Eye (tissue), 1 donor: Measurements from ENCODE around the gene LUM.
A peak's percentile ranks its signal among the peaks of the same experiment; 100 is the strongest.

ENCODE experiments used
- DNase-seq: peaks from one replicate; pipeline ENCODE4 v3.0.0-alpha.2; 2015

LUM gene

DNA sequence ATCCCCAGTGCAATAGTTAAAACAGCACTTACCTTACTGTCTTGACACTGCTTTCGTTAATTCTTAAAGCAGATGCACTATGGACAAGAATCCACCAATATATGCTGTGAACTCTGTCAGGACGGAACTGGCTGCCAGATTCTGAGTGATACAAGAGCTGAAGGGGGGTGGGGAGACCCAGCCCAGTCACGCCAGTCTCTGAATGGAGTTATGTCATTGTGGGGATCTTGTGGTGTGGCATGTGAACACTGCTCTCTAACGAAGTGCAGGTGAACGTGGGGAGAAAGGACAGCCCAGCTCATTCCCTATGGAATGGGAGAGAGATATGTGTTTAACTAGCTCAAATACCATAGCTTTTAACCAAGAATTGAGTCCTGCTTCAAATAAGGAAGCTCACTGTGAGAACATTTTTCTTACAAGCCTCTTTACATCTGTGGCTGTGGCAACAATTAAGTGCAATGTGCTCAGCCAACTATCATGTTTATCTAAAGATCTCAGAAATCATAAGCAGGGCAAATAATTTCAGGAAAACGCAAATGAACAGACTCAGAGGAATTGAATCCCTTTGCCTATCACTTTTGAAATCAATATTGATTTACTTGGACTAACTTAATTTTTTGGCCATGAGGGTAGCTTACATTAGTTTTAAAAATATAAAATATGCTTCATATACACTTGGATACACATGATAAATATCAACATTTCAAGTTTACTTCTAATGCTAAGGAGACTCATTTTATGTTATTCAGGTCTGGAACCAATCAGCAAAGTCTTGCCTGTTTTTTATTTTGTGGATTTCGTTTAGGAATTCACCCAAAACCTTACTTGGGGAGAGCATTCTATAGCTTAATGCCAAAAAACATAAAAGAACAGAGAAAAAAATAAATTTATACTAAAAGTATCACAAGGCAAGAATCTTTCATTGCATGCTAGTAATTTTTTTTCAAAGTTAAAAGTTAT is at the start of gene LUM:
TSS of gene LUM (minus strand) at position 129 of the 960 bp plus-strand sequence. CDS start 2,515 bp downstream, outside the sequence.
- peak; percentile 86 for DNase-seq

DNA sequence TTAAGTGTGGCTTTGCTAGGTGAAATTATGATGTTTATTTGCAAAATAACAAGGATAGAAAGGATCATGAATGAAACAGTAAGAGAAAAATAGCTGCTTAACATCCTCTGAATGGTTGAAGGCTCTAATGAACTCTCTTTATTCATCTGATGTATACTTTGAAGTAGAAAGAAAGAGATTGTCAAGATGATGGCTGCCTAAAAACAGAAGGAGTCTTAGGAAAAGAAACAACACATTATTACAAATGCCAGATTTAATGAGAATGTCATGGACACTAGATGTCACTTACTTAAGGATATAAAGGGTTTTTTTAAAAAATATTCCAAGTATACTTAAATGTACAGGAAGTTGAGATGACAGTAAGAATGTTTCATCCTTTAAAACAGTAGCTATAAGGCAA is 49.7 kb upstream of the LUM start:
- DNase-seq: no peak

DNA sequence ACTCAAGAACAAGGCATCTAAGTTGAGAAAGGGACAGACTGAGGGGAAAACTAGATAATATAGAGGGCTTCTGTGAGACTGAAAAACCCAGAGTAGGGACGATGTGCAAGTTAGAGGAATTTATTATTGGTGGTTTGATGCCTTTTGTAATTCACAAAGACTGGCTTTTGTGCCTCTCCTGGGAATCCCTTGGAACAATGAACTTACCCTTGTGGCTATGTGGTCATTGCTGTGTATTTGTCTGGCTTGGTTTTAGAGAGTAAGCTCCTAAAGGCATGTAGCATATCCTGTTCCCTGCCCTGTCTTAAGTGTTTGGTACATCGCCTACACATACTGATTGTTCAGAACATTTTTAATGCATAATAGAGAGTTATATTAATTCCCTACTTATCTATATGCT is 44.7 kb upstream of the LUM start:
- no peak for DNase-seq

GRCh38 chr12:91154131-91154530 is 42.8 kb upstream of the LUM start:
- DNase-seq: peak; percentile 32

- DNase-seq: no peak
Measured at GRCh38 chr12:91144053-91144452, 32.8 kb upstream of the LUM start.

DNA sequence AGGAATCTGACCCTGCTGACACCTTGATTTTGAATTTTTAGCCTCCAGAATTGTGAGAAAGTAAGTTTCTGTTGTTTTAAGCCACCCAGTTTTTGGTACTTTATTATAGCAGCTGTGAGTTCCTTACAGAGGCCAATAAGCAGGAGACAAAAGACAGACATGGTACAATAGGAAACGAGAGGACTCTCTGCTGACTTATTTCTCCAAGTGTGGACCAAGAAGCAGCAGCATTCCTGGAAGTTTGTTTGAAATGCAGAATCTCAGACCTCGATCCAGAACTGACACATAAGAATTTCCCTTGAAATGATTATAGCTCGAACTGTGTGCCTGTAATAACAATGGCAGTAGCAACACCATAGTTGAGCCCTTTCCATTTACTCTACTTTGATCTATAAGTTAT is 31.9 kb upstream of the LUM start:
- DNase-seq: no peak

GRCh38 chr12:91142221-91142631 is 30.9 kb upstream of the LUM start:
- DNase-seq: no peak

- peak; percentile 55 for DNase-seq
Measured at GRCh38 chr12:91140026-91140931, 29.0 kb upstream of the LUM start.

- no peak for DNase-seq
Measured at GRCh38 chr12:91139286-91139685, 28.0 kb upstream of the LUM start.

GRCh38 chr12:91138337-91138920 is 27.1 kb upstream of the LUM start:
- DNase-seq: no peak

DNA sequence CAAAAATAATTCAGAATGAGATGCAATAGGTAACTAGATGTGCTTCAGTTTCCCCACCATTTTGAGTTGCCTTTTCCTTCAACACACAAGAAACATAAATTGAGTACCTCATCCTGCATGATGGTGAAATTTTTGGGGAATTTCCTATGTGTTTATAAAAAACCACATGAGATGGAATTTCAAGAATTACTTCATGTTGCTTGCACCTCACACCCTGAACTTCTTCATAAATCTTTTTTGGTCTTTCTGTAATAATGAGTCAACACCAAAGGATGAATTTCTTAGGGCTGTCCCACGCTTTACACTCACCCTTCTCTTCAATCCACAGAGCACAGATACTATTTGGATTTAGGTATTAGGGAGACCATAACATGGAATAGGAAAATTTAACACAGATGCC is 22.6 kb upstream of the LUM start:
- no peak for DNase-seq

GRCh38 chr12:91129662-91130362 is 18.5 kb upstream of the LUM start:
- DNase-seq: no peak

DNA sequence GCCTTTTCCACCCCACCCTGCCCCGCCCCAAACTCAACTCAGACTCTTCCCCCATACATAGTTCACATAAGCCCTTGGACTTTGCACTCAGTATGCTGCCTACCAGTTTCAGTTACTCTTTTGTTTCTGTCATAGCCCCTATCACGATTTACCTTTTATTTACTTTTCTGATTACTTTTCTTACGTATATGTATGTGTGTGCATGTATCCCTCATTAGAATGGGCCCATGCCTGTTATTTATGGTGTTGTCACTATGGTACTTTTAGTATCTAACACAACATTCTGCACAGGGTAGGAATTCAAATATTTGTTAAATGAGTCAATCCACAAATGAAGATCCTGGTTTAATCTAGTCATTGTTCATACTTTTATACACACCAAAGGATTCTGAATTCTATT is 16.5 kb upstream of the LUM start:
- DNase-seq: no peak

- DNase-seq: no peak
Measured at GRCh38 chr12:91127306-91127705, 16.0 kb upstream of the LUM start.

GRCh38 chr12:91126516-91126915 is 15.2 kb upstream of the LUM start:
- no peak for DNase-seq

DNA sequence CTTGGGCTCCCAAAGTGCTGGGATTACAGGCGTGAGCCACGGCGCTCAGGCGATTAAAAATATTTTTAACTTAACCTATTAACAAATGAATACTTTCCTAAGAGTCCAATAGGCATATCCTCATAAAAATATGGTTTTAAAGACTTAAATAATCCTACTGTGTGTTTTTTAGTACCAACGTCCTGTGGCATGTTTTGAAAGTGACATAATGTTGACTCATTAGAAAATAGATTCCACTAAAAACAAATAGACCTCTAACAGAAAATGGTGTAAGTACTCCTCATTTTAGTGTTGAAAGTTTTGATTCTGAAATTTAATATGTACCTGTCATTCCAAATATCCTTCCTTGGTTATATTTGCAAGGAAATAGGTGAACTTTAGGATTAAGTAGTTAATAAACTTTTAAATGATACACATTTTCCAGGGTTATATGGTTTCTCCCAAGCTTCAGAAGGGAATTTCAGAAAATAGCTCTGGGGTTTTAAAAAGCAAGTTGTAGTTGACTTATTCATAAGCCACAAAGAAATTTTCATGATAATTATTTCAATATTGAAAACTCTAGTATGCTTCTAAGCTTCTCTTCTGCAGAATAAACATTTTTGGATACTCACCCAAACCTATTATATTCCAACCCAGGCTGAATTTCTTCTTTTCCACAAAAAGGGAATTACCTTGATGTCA is 12.1 kb upstream of the LUM start:
- DNase-seq: no peak

- no peak for DNase-seq
Measured at GRCh38 chr12:91120781-91121180, 9.5 kb upstream of the LUM start.

- DNase-seq: no peak
Measured at GRCh38 chr12:91119089-91119488, 7.8 kb upstream of the LUM start.

GRCh38 chr12:91113621-91114020 is 2.3 kb upstream of the LUM start:
- no peak for DNase-seq

DNA sequence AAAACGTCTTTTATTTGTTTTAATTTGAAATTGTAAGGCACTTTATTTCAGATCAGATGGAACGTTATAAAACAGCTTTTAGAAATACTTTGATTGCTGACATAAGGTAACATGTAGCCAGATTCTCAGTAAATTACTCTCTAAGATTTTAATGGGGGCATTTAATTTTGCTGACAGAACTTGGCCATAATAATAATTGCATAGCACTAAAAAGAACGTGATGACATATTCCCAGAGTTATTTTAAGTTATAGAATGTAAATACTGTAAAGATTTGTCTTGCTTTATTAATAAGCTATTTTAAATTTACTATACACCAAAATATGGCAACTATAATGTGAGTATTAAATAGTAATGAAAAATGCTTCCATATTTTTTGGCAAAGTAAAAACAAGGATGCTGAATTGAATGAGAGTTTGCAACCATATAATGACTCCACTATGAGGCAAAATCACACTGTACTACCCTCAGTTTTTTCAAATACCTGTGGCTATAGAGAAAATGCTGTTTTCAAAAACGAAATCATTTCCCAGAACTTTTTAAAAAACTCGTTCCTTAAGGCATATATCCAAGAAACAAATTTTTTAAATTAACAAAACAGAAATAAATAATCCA is 876 bp downstream of the LUM start:
- DNase-seq: no peak

GRCh38 chr12:91109581-91110310 is 1.5 kb downstream of the LUM start:
- DNase-seq: no peak
